Measurements from ENCODE around the gene MIF4GD. TPM values are rescaled to one million over a fixed set of nuclear protein-coding genes. Genes with fewer than 3 reads are reported as not detected.

MIF4GD gene
- total RNA-seq, 1 experiment from 2014 or later, result 21.6 TPM

- ChIA-PET POLR2A (no interaction called here), CTCF (interaction anchor here (0.7 to 1.5 kb wide), 7 partner anchors 17 to 437 kb away, joined by 3 to 7 read pairs (median 3); partner anchors contain the start of gene SLC25A19)
- DNase-seq (ENCODE audit: low spot score) (no peak), ATAC-seq (no peak)
- Mint-ChIP-seq H3K4me1 (peaks cover 12% of the 10 kb centered on the region), H3K9me3 (no peaks in the 10 kb centered on the region), H3K27ac (no peak overlapping the region), H3K27me3 (ENCODE audit: low read depth) (no peaks in the 10 kb centered on the region), H3K36me3 (peaks cover 14% of the 10 kb centered on the region), H3K4me3 (no peak overlapping the region)
- TF ChIP-seq ZNF396 (CRISPR knock-in tag; IDR thresholded peaks at IDR 0.05; ENCODE audit: borderline replicate concordance) (no peak), NFE2L1 (CRISPR knock-in tag; IDR thresholded peaks at IDR 0.05) (no peak), AFF4 (CRISPR knock-in tag; IDR thresholded peaks at IDR 0.05; ENCODE audit: borderline replicate concordance) (no peak), ZSCAN18 (CRISPR knock-in tag; IDR thresholded peaks at IDR 0.05) (no peak), RORB (CRISPR knock-in tag; IDR thresholded peaks at IDR 0.05) (no peak), USF1 (CRISPR knock-in tag; IDR thresholded peaks at IDR 0.05) (no peak), CDX4 (CRISPR knock-in tag; IDR thresholded peaks at IDR 0.05; ENCODE audit: borderline replicate concordance) (no peak), IRF1 (CRISPR knock-in tag; IDR thresholded peaks at IDR 0.05) (no peak), USF2 (CRISPR knock-in tag; IDR thresholded peaks at IDR 0.05) (no peak), STAT6 (CRISPR knock-in tag; conservative IDR thresholded peaks at IDR 0.05; ENCODE audit: low read depth) (no peak), MYBL2 (CRISPR knock-in tag; IDR thresholded peaks at IDR 0.05) (no peak), ZNF138 (CRISPR knock-in tag; conservative IDR thresholded peaks at IDR 0.05) (no peak), KAT7 (CRISPR knock-in tag; IDR thresholded peaks at IDR 0.05; ENCODE audit: borderline replicate concordance) (no peak), IRF2 (CRISPR knock-in tag; IDR thresholded peaks at IDR 0.05; ENCODE audit: borderline replicate concordance, low read depth) (no peak), JAZF1 (CRISPR knock-in tag; IDR thresholded peaks at IDR 0.05) (no peak), ZNF423 (CRISPR knock-in tag; IDR thresholded peaks at IDR 0.05) (no peak), TP53 (CRISPR knock-in tag; IDR thresholded peaks at IDR 0.05) (no peak), JUN (CRISPR knock-in tag; IDR thresholded peaks at IDR 0.05) (no peak), E2F5 (CRISPR knock-in tag; IDR thresholded peaks at IDR 0.05) (no peak)
These were observed 45.2 kb upstream of the MIF4GD start for GRCh38 chr17:75316253-75316652.
